GM18505 (cell line): ENCODE data around the gene TIMD4.
A peak's percentile ranks its signal among the peaks of the same experiment; 100 is the strongest.
"Not testable (repeated sequence)": the region's sequence is repeated elsewhere in the genome, so short reads cannot be mapped to it uniquely, and the experiment has no call there.

Experiments used
- ATAC-seq: cut with Tn5 transposase; IDR thresholded peaks from one replicate; pipeline ENCODE4 v1.9.1; 2021; ENCODE audit not compliant: unreplicated experiment
- POLR2A ChIP-seq: IDR thresholded peaks from 4 replicates; pipeline ENCODE4 v1.6.1; 2011; ENCODE audit warnings: borderline replicate concordance; ENCODE audit not compliant: insufficient read depth, insufficient read length; ENCODE audit errors: extremely low read depth

The TIMD4 gene

GRCh38 chr5:156963125-156963524 lies at the start of gene TIMD4:
Gene TIMD4 (minus strand): TSS chr5:156963226. CDS start chr5:156963198, 28 bp downstream.
- no peak for ATAC-seq
- no peak for TF ChIP-seq POLR2A

- TF ChIP-seq POLR2A = no peak
- no peak for ATAC-seq
These were observed 43.2 kb upstream of the TIMD4 start for GRCh38 chr5:157006262-157006661.

- no peak for TF ChIP-seq POLR2A
These were observed 42.0 kb upstream of the TIMD4 start for GRCh38 chr5:157004893-157005551.

GRCh38 chr5:156991714-156992113 lies 28.7 kb upstream of the TIMD4 start:
- TF ChIP-seq POLR2A = no peak
- ATAC-seq = no peak

More at GRCh38 chr5:157004893-157005551, 42.0 kb upstream of the TIMD4 start:
- no peak for ATAC-seq

- no peak for TF ChIP-seq POLR2A
These were observed 21.0 kb upstream of the TIMD4 start for GRCh38 chr5:156984064-156984463.

GRCh38 chr5:156981481-156981880 lies 18.5 kb upstream of the TIMD4 start:
- TF ChIP-seq POLR2A = no peak
- ATAC-seq = no peak

More at GRCh38 chr5:156984064-156984463, 21.0 kb upstream of the TIMD4 start:
- ATAC-seq = no peak

- ATAC-seq = no peak
- no peak for TF ChIP-seq POLR2A
These were observed 11.3 kb upstream of the TIMD4 start for GRCh38 chr5:156974328-156974727.

GRCh38 chr5:156971848-156972525 lies 9.0 kb upstream of the TIMD4 start:
- TF ChIP-seq POLR2A = no peak
- ATAC-seq = no peak

GRCh38 chr5:156971415-156971814 lies 8.4 kb upstream of the TIMD4 start:
- no peak for ATAC-seq
- TF ChIP-seq POLR2A = no peak

GRCh38 chr5:156967386-156967785 lies 4.4 kb upstream of the TIMD4 start:
- not testable (repeated sequence) for ATAC-seq

GRCh38 chr5:156956321-156956720 lies 6.7 kb downstream of the TIMD4 start:
- no peak for TF ChIP-seq POLR2A
- no peak for ATAC-seq

GRCh38 chr5:156951359-156951758 lies 11.7 kb downstream of the TIMD4 start:
- no peak for ATAC-seq
- TF ChIP-seq POLR2A = no peak

GRCh38 chr5:156950716-156951115 lies 12.3 kb downstream of the TIMD4 start:
- no peak for TF ChIP-seq POLR2A
- no peak for ATAC-seq

DNA sequence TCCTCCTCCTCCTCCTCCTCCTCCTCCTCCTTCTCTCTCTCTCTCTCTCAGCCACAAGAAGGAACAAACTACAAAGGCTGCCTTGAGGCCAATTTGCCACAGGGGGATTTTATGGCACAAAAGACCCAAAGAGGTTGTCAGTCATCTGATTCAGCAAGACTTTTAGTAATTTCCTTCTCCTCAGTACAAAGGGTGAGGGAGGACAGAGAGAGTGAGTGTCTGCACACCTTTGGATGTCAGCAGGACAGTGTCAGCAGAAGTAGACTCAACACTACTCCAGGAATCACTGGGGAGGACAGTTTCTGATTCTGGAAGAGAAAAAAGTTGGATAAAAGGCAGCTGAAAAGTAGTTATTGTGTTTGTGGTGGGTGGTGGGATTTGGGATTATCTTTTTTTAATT lies 13.6 kb downstream of the TIMD4 start:
- no peak for ATAC-seq
- TF ChIP-seq POLR2A = no peak

DNA sequence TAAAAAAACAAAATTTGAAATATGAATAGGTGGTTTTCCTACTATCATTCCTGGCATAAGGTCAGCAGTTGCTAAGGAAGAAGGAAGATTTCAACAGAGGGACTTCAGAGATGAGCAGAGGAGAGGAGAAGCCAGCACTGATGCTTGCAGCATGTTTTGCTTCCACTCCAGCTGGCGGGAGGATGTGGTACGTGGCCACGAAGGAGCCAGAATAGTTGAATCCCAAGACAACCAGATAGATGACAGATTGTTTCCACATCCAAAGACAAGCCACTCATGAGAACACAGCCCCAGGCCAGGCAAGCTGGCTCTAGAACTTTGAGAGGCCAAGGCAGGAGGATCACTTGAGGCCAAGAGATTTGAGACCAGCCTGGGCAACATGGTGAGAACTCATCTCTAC lies 15.1 kb downstream of the TIMD4 start:
- no peak for TF ChIP-seq POLR2A

DNA sequence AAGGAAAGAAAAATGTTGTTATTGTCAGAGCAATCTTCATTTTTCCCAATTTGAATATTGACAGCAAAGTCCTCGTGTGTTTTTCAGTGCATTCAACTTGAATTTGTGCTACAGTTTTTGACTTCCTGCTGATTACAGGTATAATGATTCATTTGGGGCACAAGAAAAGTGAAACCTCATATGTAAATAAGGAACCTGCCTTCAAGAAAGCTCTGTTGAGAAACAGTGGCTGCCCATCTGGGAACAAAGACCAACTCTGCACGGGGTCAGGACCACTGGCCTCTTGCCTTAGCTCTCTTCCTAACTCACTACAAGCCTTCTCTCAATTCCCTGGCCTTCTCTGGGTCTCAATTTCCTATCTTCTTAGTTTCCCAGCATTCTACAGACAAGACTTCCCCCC lies 21.0 kb downstream of the TIMD4 start:
- TF ChIP-seq POLR2A = peak; percentile 36
- peak; percentile 95 for ATAC-seq

More for the DNA sequence above, 15.1 kb downstream of the TIMD4 start:
- no peak for ATAC-seq

GRCh38 chr5:156940462-156940861 lies 22.6 kb downstream of the TIMD4 start:
- ATAC-seq = not testable (repeated sequence)
